Kasumi-1 (cell line): Measurements from ENCODE around the gene ZNF597.

Source experiments
- DNase-seq, 2 experiments: peaks; one replicate each; lab custom pipeline; 2025; lab: John Stamatoyannopoulos, UW

ZNF597 gene

GRCh38 chr16:3443108-3444031 is at the start of gene ZNF597, which contains the start of gene NAA60:
Gene ZNF597 (minus strand): TSS chr16:3443504. CDS start chr16:3443153, 351 bp downstream.
Gene NAA60 (plus strand): TSS chr16:3443680. CDS start chr16:3476228, 32,548 bp downstream.
- DNase-seq: no peak

- DNase-seq: no peak
These were observed 49.1 kb upstream of the ZNF597 start for GRCh38 chr16:3492356-3492755.

DNA sequence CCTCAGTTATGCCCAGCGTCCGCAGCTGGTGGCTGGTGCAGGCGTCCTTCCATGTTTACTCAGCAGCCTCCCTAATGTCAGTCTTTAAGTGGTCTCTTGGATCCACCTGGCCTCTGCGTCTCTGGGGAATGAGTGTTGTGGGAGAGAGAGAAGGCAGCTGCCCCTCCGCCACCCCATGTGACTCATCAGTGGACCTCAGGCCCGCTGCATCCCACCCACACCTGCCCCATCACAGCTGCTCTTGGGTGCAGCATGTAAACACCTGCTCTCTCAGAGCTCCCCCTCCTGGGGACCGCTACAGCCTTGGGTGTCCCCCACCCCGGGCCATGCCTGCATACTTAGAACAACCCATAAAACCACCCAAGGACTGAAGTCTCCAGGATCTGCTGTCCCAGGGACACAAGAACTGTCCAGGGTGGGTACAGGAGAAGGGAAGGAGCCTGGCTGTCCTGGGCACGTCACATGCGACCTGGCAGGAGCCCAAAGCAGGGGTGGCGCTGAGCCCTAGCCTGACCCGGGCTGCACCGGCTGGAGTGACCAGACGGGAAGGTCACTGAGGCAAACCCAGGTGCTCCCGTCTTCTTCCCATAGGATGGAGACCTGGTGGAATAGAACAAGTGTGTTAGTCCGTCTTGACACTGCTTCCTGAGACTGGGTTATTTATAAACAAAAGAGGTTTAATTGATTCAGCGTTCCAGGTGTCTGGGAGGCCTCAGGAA is 47.8 kb upstream of the ZNF597 start:
- no peak for DNase-seq

GRCh38 chr16:3488801-3489200 is 45.5 kb upstream of the ZNF597 start:
- no peak for DNase-seq

GRCh38 chr16:3487521-3488410 is 44.5 kb upstream of the ZNF597 start:
- no peak for DNase-seq

GRCh38 chr16:3486506-3487215 is 43.4 kb upstream of the ZNF597 start:
- DNase-seq: no peak

GRCh38 chr16:3485821-3486505 is 42.7 kb upstream of the ZNF597 start:
- no peak for DNase-seq

- no peak for DNase-seq
These were observed 41.9 kb upstream of the ZNF597 start for GRCh38 chr16:3485097-3485745.

DNA sequence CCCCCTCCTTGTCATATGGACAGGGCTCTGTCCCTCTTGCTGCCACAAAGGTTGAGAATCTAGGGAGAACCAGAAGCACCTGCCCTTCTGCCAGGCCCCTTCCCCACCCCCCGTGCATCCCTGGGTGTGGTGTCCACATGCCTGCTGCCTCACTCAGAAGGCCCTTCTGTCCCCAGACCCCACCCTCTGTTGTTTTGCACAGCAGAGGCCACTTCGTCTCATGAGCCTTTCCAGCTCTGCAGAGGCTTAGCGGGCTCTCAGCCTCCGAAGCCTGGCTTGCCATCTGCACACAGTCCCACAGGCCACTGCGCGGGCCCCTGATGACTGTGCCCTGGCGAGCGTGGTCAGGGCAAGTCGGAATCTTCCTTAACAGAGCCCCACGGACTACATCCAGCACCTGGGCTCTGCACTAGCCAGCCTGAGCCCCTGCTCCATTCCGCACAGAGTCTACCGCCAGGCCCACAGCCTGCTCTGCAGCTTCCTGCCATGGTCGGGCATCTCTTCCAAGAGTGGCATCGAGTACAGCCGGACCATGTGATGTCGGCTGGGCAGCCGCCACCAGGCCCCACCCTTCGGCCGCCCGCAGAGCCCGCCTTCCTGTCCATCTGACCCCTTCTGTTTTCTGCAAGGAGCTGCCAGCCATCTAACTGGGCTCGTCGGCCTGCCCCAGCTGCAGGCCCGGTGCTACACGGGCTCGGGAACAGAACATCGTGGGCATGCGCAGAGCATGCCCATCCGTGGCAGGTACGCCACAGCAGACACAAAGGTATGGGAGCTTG is 41.2 kb upstream of the ZNF597 start:
- no peak for DNase-seq

GRCh38 chr16:3482659-3483241 is 39.4 kb upstream of the ZNF597 start:
- no peak for DNase-seq

DNA sequence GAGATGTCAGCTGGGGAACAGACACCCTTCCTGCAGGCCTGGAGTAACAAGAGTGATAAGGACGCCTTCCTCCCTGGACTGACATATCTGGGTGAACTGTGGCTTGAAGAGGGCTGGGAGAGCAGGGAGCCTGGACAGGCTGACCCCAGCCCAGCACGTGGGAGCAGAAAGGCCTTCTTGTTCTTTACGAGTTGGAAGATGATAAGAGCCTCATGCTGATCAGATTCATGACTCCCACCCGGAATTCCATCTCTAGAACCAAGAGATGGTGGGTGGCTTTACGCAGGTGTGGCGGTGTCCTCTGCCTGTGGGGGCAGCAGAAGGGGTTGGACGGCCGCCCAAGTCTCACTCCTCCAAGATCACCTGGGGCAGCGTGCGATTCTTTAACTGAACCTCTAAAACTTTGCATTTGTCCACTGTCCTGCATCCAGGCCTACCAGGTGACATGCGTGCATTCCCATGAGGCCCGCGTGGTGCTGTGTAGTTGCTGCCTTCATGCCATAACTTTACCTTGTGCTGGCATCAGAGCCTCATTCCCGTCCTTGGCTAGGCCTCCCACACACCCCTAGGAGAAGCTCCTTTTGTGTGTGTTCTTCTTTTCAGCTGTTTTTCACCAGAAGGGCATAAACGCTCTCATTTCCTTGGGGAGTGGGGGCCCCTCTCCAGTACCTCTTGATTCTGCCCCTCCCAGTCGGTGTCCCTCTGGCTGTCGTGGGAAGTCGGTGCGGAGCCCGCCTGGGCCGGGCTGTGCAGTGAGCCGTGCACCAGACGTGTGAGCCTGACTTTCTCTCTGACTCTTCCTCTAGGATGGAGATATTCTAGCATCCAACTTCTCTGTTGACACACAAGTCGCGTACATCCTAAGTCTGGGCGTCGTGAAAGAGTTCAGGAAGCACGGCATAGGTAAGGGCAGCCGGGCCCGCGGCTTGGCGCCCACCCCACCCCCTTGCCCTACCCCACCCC is 38.7 kb upstream of the ZNF597 start:
- DNase-seq: no peak

- no peak for DNase-seq
These were observed 37.8 kb upstream of the ZNF597 start for GRCh38 chr16:3480901-3481695.

GRCh38 chr16:3479654-3480216 is 36.4 kb upstream of the ZNF597 start:
- no peak for DNase-seq

GRCh38 chr16:3478242-3478925 is 35.1 kb upstream of the ZNF597 start:
- no peak for DNase-seq

GRCh38 chr16:3476409-3476808 is 33.1 kb upstream of the ZNF597 start:
- DNase-seq: no peak
